GM12801 (cell line): ENCODE results near the gene KRR1.

Source experiments
- TF ChIP-seq, protein P1 (sequence below): IDR thresholded peaks from one replicate; pipeline ENCODE4 v1.5.1; 2011; ENCODE audit warnings: control low read depth; ENCODE audit not compliant: insufficient read length; ENCODE audit errors: extremely low read depth

KRR1 gene

DNA sequence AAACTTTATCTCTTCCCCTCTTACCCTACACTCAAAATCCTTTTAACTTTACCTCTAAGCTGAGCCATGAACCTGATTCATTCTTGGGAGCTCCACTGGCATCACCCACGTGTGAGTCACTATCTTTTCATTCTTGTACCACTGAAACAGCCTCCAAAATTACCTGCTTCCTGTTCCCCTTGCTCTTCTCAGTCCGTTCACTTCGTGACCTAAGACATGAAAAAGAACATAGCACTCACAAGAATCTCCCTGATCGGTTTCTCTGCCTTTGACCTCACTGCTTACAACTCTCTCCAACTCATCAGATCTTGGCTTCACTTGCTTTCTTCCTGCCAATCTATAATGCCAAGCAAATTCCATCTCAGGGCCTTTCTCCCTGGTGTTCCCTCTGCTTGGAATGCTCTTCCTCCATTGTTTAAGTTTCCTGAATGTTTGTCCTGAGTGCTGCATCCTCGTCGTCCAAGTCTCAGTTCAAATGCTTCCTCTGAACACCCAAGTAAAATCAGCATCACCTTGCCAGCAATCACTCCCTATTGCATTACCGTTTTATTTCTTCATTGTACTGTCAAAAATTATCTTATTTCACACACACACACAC lies 21.7 kb downstream of the KRR1 start:
- TF ChIP-seq, protein P1, sequence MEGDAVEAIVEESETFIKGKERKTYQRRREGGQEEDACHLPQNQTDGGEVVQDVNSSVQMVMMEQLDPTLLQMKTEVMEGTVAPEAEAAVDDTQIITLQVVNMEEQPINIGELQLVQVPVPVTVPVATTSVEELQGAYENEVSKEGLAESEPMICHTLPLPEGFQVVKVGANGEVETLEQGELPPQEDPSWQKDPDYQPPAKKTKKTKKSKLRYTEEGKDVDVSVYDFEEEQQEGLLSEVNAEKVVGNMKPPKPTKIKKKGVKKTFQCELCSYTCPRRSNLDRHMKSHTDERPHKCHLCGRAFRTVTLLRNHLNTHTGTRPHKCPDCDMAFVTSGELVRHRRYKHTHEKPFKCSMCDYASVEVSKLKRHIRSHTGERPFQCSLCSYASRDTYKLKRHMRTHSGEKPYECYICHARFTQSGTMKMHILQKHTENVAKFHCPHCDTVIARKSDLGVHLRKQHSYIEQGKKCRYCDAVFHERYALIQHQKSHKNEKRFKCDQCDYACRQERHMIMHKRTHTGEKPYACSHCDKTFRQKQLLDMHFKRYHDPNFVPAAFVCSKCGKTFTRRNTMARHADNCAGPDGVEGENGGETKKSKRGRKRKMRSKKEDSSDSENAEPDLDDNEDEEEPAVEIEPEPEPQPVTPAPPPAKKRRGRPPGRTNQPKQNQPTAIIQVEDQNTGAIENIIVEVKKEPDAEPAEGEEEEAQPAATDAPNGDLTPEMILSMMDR = no peak

DNA sequence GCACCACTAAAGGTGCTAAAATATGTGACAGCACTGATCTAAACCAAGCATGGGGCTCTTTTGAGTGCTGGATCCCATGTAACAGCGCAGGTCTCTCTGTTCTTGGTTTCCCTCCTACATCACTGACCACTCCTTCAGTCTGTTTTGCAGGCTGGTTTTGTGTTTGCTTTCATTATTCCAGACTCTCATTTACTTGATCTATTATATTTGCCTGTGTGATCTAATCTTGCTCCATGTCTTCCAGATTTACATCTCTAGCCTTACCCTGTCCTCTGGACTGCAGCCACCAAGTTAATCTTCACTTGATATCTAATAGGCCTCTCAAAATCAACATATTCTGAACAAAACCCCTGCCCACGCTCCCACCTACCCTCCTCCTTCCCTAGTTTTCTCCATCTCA lies 22.2 kb downstream of the KRR1 start:
- TF ChIP-seq, protein P1 = no peak

DNA sequence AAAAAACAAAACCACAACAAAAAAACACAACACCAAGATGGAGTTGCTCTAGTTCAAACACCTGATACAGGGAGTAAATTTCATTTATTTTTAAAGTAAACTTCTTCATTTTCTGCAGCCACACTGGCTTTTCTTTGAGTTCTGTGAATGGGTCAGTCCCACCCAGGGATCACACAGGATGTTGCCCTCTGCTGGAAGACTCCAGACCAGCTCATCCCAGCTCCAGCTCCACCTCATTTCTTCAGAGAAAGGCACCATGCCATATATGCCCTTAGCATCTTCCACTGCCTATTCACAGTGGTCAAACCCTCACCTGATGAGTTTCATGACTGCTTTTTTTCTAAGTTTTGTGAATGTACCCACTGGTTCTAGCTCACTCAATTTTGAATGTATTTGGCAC lies 22.9 kb downstream of the KRR1 start:
- TF ChIP-seq, protein P1 = no peak

DNA sequence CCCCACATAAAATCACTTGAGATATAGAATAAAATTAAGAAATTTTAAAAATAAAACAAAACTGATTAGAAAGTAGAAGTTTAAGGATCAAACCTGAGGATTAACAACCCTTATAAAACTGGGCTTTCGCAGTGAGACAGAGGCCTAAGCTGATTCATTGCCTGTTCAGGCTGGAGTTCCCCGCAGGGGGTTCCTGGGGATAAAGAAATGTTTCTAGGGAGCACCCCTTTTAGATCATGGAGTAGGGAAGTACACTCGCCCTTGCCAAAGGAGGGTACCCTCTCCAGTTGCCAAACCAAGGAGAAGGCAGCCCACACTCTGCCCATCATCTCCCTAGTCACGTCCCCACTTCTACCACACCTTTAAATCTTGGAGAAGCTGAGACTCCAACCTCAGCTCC lies 24.1 kb downstream of the KRR1 start:
- TF ChIP-seq, protein P1 = no peak

DNA sequence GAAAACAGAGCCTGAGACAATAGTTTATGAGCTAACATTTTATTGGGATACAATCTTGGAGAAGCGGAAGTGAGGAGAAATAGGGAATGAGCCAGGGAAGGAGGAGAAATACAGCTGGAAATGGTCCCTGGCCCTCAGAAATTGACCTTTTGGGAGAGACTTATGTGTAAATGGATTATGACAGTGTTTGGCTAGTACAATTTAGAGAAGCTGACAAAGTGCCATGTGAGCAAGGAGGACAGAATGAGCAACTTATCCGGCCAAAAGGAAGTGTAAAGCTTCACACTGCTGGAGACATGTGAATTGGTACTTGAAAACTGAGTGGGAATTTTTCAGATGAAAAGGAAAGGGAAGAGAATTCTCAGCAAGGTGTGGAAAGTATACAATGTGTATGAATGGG lies 28.0 kb downstream of the KRR1 start:
- TF ChIP-seq, protein P1 = no peak

DNA sequence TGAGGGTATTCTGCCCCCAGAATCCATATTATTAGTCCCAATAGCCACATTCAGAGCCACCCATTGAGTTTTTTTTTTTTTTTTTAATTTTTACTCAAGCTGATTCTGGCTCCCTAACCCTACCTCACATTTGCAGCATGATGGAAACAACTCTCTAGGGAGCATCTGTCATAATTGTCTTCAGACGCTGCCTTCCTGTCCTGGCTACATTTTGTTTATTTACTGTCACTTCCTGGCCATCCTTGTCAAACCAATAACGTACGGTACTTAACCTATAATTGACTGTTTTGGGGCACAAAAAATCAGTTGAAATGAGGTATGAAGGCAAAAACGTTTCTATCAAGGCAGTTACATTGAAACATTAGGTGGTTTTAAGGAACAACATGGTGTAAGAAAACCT lies 28.8 kb downstream of the KRR1 start:
- TF ChIP-seq, protein P1 = no peak

DNA sequence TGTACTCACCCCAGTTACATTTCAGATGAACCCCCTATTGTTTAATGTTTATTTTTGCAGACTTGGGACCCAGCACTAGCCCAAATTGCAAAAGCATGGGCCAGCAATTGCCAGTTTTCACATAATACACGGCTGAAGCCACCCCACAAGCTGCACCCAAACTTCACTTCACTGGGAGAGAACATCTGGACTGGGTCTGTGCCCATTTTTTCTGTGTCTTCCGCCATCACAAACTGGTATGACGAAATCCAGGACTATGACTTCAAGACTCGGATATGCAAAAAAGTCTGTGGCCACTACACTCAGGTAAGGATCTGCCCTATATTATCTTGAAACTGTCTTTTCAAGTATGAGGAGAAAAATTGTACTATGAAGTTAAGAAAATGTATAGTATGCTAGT lies 29.6 kb downstream of the KRR1 start:
- TF ChIP-seq, protein P1 = no peak

DNA sequence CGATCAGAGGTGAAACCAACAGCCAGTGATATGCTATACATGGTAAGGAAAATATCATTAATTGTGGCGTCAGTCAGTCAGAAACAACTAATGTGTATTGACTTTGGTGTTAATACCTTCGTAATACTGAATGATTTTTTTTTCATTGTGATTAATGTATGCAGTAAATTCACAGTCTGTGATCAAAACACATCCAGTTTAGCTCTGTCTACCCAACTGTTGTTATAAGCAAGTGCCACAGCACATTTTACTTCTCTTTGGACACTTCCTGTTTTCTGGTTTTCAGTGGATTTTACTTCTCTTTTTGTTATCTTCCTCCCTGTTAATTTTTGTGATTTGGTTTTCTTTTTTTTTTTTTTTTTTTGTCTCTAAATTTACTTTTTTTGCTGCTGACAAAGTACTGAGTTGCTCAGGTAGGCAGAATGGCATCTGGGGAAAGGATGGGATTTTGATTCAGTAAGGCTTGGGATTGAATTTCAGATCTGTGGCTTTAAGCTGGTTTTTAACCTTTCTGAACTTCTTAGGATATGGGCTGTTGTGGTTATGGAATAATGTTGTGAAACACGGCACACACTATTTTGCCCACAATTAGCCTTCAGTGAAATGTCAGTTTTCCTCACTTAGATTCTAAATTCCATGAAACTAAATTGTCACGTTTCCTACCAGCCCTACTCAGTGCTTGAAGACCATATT lies 30.2 kb downstream of the KRR1 start:
- TF ChIP-seq, protein P1 = no peak
